ENCODE measurements around the gene HOXB8. TPM values are rescaled to one million over a fixed set of nuclear protein-coding genes. Genes with fewer than 3 reads are reported as not detected.

Gene HOXB8
- total RNA-seq, 3 donors from 2014 or later (not counting 1 experiment from before 2014, with no cell fraction given), result not detected

DNA sequence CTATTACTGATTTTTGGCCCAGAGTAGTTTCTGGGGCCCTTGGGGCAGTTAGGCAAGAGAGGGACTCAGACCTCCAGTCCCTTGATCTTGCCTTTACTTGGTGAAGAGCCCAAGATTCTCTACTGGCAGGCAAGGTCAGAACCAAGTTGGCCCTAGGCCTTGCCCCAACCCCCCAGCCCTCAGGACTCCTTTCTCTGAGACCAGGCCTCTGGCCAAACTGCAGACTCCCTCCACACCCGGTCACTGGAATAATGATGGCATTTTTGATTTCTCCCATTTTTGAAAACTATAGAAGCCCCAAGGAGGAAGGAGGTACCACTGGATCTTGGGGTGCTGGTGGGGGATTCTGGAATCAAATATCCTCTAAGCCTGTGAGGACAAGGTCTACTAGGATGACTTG lies 29.1 kb upstream of the HOXB8 start:
- Mint-ChIP-seq H3K4me1 (peaks cover 16 to 36% of the 10 kb centered on the region in 2 donors), H3K27me3 (ENCODE audit: low read depth in 2 of 2) (peaks cover 67 to 70% of the 10 kb centered on the region in 2 donors), H3K27ac (no peak overlapping the region), H3K9me3 (no peaks in the 10 kb centered on the region), H3K36me3 (peaks cover 6% of the 10 kb centered on the region), H3K4me3 (no peak overlapping the region)
- TF ChIP-seq, protein P1, sequence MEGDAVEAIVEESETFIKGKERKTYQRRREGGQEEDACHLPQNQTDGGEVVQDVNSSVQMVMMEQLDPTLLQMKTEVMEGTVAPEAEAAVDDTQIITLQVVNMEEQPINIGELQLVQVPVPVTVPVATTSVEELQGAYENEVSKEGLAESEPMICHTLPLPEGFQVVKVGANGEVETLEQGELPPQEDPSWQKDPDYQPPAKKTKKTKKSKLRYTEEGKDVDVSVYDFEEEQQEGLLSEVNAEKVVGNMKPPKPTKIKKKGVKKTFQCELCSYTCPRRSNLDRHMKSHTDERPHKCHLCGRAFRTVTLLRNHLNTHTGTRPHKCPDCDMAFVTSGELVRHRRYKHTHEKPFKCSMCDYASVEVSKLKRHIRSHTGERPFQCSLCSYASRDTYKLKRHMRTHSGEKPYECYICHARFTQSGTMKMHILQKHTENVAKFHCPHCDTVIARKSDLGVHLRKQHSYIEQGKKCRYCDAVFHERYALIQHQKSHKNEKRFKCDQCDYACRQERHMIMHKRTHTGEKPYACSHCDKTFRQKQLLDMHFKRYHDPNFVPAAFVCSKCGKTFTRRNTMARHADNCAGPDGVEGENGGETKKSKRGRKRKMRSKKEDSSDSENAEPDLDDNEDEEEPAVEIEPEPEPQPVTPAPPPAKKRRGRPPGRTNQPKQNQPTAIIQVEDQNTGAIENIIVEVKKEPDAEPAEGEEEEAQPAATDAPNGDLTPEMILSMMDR (IDR thresholded peaks at IDR 0.05), result no peak
- Histone ChIP-seq H3K27me3 (ENCODE audit: control insufficient read depth, insufficient read depth, low read length) (peaks cover 48% of the 10 kb centered on the region), H3K4me1 (ENCODE audit: control insufficient read depth, insufficient read depth, low read length) (peaks cover 22% of the 10 kb centered on the region), H3K4me3 (ENCODE audit: low read length) (no peak overlapping the region), H3K9me3 (ENCODE audit: control insufficient read depth, insufficient read depth, low read length) (no peaks in the 10 kb centered on the region), H3K27ac (ENCODE audit: low read length) (no peak overlapping the region), H3K36me3 (ENCODE audit: control insufficient read depth, insufficient read depth, low read length) (no peaks in the 10 kb centered on the region)
- DNase-seq (no peak), ATAC-seq (no peak)
- 83% methylated on average over 1 of the region's 1 CpG for WGBS (ENCODE audit: insufficient coverage)
- intact Hi-C loops (cut with micrococcal nuclease), result no loop called here

GRCh38 chr17:48643697-48644012 lies 28.6 kb upstream of the HOXB8 start:
- Histone ChIP-seq H3K27ac (ENCODE audit: low read length) (no peak overlapping the region), H3K27me3 (ENCODE audit: control insufficient read depth, insufficient read depth, low read length) (peaks cover 48% of the 10 kb centered on the region), H3K4me1 (ENCODE audit: control insufficient read depth, insufficient read depth, low read length) (peaks cover 22% of the 10 kb centered on the region), H3K4me3 (ENCODE audit: low read length) (no peak overlapping the region), H3K9me3 (ENCODE audit: control insufficient read depth, insufficient read depth, low read length) (no peaks in the 10 kb centered on the region), H3K36me3 (ENCODE audit: control insufficient read depth, insufficient read depth, low read length) (no peaks in the 10 kb centered on the region)
- Mint-ChIP-seq H3K27me3 (ENCODE audit: low read depth in 2 of 2) (peaks cover 72 to 73% of the 10 kb centered on the region in 2 donors), H3K4me1 (peaks cover 16 to 36% of the 10 kb centered on the region in 2 donors), H3K4me3 (no peak overlapping the region), H3K36me3 (peaks cover 6% of the 10 kb centered on the region), H3K27ac (no peak overlapping the region), H3K9me3 (no peaks in the 10 kb centered on the region)
- no peak for DNase-seq
- intact Hi-C loops (cut with micrococcal nuclease), result no loop called here
- no peak for ATAC-seq
- TF ChIP-seq, protein P1 (IDR thresholded peaks at IDR 0.05), result no peak

GRCh38 chr17:48642843-48643696 lies 28.0 kb upstream of the HOXB8 start:
- Mint-ChIP-seq H3K4me3 (no peak overlapping the region), H3K27ac (no peak overlapping the region), H3K27me3 (ENCODE audit: low read depth in 2 of 2) (peaks cover 73 to 78% of the 10 kb centered on the region in 2 donors), H3K36me3 (peaks cover 6% of the 10 kb centered on the region), H3K9me3 (no peaks in the 10 kb centered on the region), H3K4me1 (peaks cover 16 to 35% of the 10 kb centered on the region in 2 donors)
- no peaks in the 10 kb centered on the region for H3K36me3 ChIP-seq (ENCODE audit: control insufficient read depth, insufficient read depth, low read length)
- no peak for DNase-seq
- H3K4me1 ChIP-seq (ENCODE audit: control insufficient read depth, insufficient read depth, low read length), result peaks cover 22% of the 10 kb centered on the region
- WGBS (ENCODE audit: insufficient coverage), result 69% methylated on average over 20 of the region's 23 CpGs
- no peak for ATAC-seq
- TF ChIP-seq, protein P1 (IDR thresholded peaks at IDR 0.05), result no peak
- intact Hi-C loops (cut with micrococcal nuclease), result no loop called here
- peaks cover 48% of the 10 kb centered on the region for H3K27me3 ChIP-seq (ENCODE audit: control insufficient read depth, insufficient read depth, low read length)
- no peak overlapping the region for H3K4me3 ChIP-seq (ENCODE audit: low read length)
- H3K27ac ChIP-seq (ENCODE audit: low read length), result no peak overlapping the region
- no peaks in the 10 kb centered on the region for H3K9me3 ChIP-seq (ENCODE audit: control insufficient read depth, insufficient read depth, low read length)
